RWPE2 (cell line): ENCODE results near the gene PEX7.

Source experiments
- ATAC-seq: fragments of 200-7000 bp; cut with Tn5 transposase; 3 replicates; pipeline ENCODE4 v1.9.1; 2021; ENCODE audit warnings: low read depth
- DNase-seq: peaks from one replicate; pipeline ENCODE4 v3.0.0-alpha.2; 2020; ENCODE audit warnings: low spot score
- H3K27ac ChIP-seq: fragments of 450-650 bp; 2 replicates; pipeline ENCODE4 v1.5.1; 2017; ENCODE audit warnings: mild to moderate bottlenecking; ENCODE audit not compliant: poor library complexity, severe bottlenecking
- H3K27me3 ChIP-seq: fragments of 250-450 bp; sonication (Bioruptor Pico); 2 replicates; pipeline ENCODE4 v1.5.1; 2021; ENCODE audit warnings: mild to moderate bottlenecking, moderate library complexity; ENCODE audit not compliant: insufficient read depth, poor library complexity, severe bottlenecking
- H3K36me3 ChIP-seq: fragments of 250-450 bp; sonication (Bioruptor Pico); 2 replicates; pipeline ENCODE4 v1.5.1; 2020; ENCODE audit warnings: low read depth, mild to moderate bottlenecking, moderate library complexity
- H3K4me1 ChIP-seq: fragments of 250-450 bp; sonication (Bioruptor Pico); 2 replicates; pipeline ENCODE4 v1.5.1; 2021; ENCODE audit warnings: mild to moderate bottlenecking, moderate library complexity; ENCODE audit not compliant: insufficient read depth, poor library complexity, severe bottlenecking
- H3K4me3 ChIP-seq: fragments of 250-450 bp; sonication (Bioruptor Pico); 2 replicates; pipeline ENCODE4 v1.5.1; 2021; ENCODE audit warnings: mild to moderate bottlenecking, moderate library complexity; ENCODE audit not compliant: severe bottlenecking
- H3K9me3 ChIP-seq: fragments of 250-450 bp; sonication (Bioruptor Pico); 2 replicates; pipeline ENCODE4 v1.5.1; 2021; ENCODE audit warnings: mild to moderate bottlenecking, moderate library complexity; ENCODE audit not compliant: severe bottlenecking
- CTCF ChIP-seq: fragments of 450-650 bp; IDR thresholded peaks from one replicate; pipeline ENCODE4 v1.5.1; 2017; ENCODE audit warnings: mild to moderate bottlenecking, moderate library complexity; ENCODE audit not compliant: poor library complexity, severe bottlenecking

Gene PEX7

GRCh38 chr6:136886091-136886490 lies 63.7 kb downstream of the PEX7 start:
- H3K36me3 ChIP-seq, result 0 out of 2 replicates have a peak, but pooled peaks cover 3% of the 10 kb centered on the region
- ATAC-seq (peak; percentile 99), DNase-seq (no peak)
- TF ChIP-seq CTCF, result no peak
- peaks cover 2% of the 10 kb centered on the region for H3K9me3 ChIP-seq
- H3K4me1 ChIP-seq, result peaks cover 6% of the 10 kb centered on the region
- no peak overlapping the region for H3K4me3 ChIP-seq
- H3K27ac ChIP-seq, result no peak overlapping the region
- no peaks in the 10 kb centered on the region for H3K27me3 ChIP-seq

- Histone ChIP-seq H3K4me1 (peaks cover 6% of the 10 kb centered on the region), H3K27ac (no peak overlapping the region), H3K27me3 (no peaks in the 10 kb centered on the region), H3K36me3 (0 out of 2 replicates have a peak, but pooled peaks cover 3% of the 10 kb centered on the region), H3K9me3 (peaks cover 2% of the 10 kb centered on the region), H3K4me3 (no peak overlapping the region)
- ATAC-seq, result no peak
- TF ChIP-seq CTCF, result no peak
- no peak for DNase-seq
Observed at GRCh38 chr6:136887953-136888352, 65.6 kb downstream of the PEX7 start.

GRCh38 chr6:136889271-136890193 lies 67.1 kb downstream of the PEX7 start:
- H3K36me3 ChIP-seq, result 0 out of 2 replicates have a peak, but pooled peaks cover 3% of the 10 kb centered on the region
- no peak for TF ChIP-seq CTCF
- H3K27me3 ChIP-seq, result no peaks in the 10 kb centered on the region
- ATAC-seq, result no peak
- H3K4me3 ChIP-seq, result no peak overlapping the region
- no peak for DNase-seq
- H3K27ac ChIP-seq, result no peak overlapping the region
- H3K9me3 ChIP-seq, result peaks cover 2% of the 10 kb centered on the region
- H3K4me1 ChIP-seq, result peaks cover 6% of the 10 kb centered on the region

- Histone ChIP-seq H3K27me3 (no peaks in the 10 kb centered on the region), H3K27ac (no peak overlapping the region), H3K9me3 (peaks cover 2% of the 10 kb centered on the region), H3K36me3 (0 out of 2 replicates have a peak, but pooled peaks cover 3% of the 10 kb centered on the region), H3K4me3 (no peak overlapping the region), H3K4me1 (peaks cover 6% of the 10 kb centered on the region)
- TF ChIP-seq CTCF, result no peak
- ATAC-seq, result no peak
- DNase-seq, result no peak
Observed at GRCh38 chr6:136890194-136890839, 67.9 kb downstream of the PEX7 start.
